GM23338 (cell line): ENCODE data around the gene SIRPA. TPM values are rescaled to one million over a fixed set of nuclear protein-coding genes. Genes with fewer than 3 reads are reported as not detected.

Experiments used
- ATAC-seq: fragments of 200-7000 bp; cut with Tn5 transposase; 3 replicates; pipeline ENCODE4 v1.9.1; 2020
- DNase-seq: peaks from one replicate; pipeline ENCODE4 v3.0.0-alpha.2; 2015; ENCODE audit warnings: low spot score
- H2AFZ ChIP-seq: fragments of 200-600 bp; sonication (generic); 2 replicates; pipeline ENCODE4 v1.8.0; 2016; ENCODE audit warnings: antibody characterized with exemption, mild to moderate bottlenecking, moderate library complexity
- H3F3A ChIP-seq: fragments of 200-600 bp; sonication (generic); replicated peaks from 2 replicates; pipeline ENCODE4 v1.8.0; 2017; ENCODE audit warnings: antibody characterized with exemption, mixed run types, low read depth
- H3K27ac ChIP-seq: fragments of 200-600 bp; sonication (generic); 2 replicates; pipeline ENCODE4 v1.6.1; 2016; ENCODE audit warnings: low read depth
- H3K27me3 ChIP-seq: fragments of 200-600 bp; sonication (generic); 2 replicates; pipeline ENCODE4 v1.8.0; 2016; ENCODE audit warnings: mild to moderate bottlenecking, mixed run types, moderate library complexity; ENCODE audit not compliant: insufficient read depth
- H3K36me3 ChIP-seq: fragments of 200-600 bp; sonication (generic); 2 replicates; pipeline ENCODE4 v1.8.0; 2016; ENCODE audit warnings: mild to moderate bottlenecking; ENCODE audit not compliant: insufficient read depth
- H3K4me1 ChIP-seq: fragments of 200-600 bp; sonication (generic); 2 replicates; pipeline ENCODE4 v1.8.0; 2016; ENCODE audit warnings: mild to moderate bottlenecking, moderate library complexity; ENCODE audit not compliant: insufficient read depth
- H3K4me2 ChIP-seq: fragments of 200-600 bp; sonication (generic); 2 replicates; pipeline ENCODE4 v1.7.1; 2017; ENCODE audit warnings: mixed run types
- H3K4me3 ChIP-seq: fragments of 200-600 bp; sonication (generic); 2 replicates; pipeline ENCODE4 v1.6.1; 2016; ENCODE audit warnings: mixed run types
- H3K79me2 ChIP-seq: fragments of 200-600 bp; sonication (generic); replicated peaks from 2 replicates; pipeline ENCODE4 v1.8.0; 2017; ENCODE audit warnings: mild to moderate bottlenecking; ENCODE audit not compliant: insufficient read depth
- H3K9me2 ChIP-seq: fragments of 200-600 bp; sonication (generic); 2 replicates; pipeline ENCODE4 v1.8.0; 2017; ENCODE audit not compliant: insufficient read depth
- H4K20me1 ChIP-seq: fragments of 200-600 bp; sonication (generic); replicated peaks from 2 replicates; pipeline ENCODE4 v1.8.0; 2017; ENCODE audit warnings: mild to moderate bottlenecking; ENCODE audit not compliant: insufficient read depth
- H3K27ac Mint-ChIP-seq: 2 replicates; pipeline ENCODE4 v1.8.0; 2020; ENCODE audit warnings: inconsistent platforms, mild to moderate bottlenecking, moderate library complexity, mixed read lengths
- H3K27me3 Mint-ChIP-seq: 3 replicates; pipeline ENCODE4 v1.8.0; 2022; ENCODE audit warnings: low read depth, mild to moderate bottlenecking, moderate library complexity, mixed read lengths, inconsistent platforms; ENCODE audit not compliant: insufficient read depth, poor library complexity
- H3K36me3 Mint-ChIP-seq: 3 replicates; pipeline ENCODE4 v1.8.0; 2021; ENCODE audit warnings: low read depth, mild to moderate bottlenecking, inconsistent platforms, moderate library complexity, mixed read lengths
- H3K4me1 Mint-ChIP-seq: 3 replicates; pipeline ENCODE4 v1.8.0; 2020; ENCODE audit warnings: mild to moderate bottlenecking, inconsistent platforms, mixed read lengths
- H3K4me3 Mint-ChIP-seq: 3 replicates; pipeline ENCODE4 v1.8.0; 2021; ENCODE audit warnings: moderate library complexity, mild to moderate bottlenecking, inconsistent platforms, mixed read lengths
- H3K9me3 Mint-ChIP-seq: 3 replicates; pipeline ENCODE4 v1.8.0; 2020; ENCODE audit warnings: moderate library complexity, mild to moderate bottlenecking, inconsistent platforms, mixed read lengths
- NANOG ChIP-seq: IDR thresholded peaks from 2 replicates; pipeline ENCODE4 v1.6.1; 2016; ENCODE audit warnings: antibody characterized with exemption, borderline replicate concordance
- POLR2AphosphoS5 ChIP-seq: IDR thresholded peaks from 2 replicates; pipeline ENCODE4 v1.6.1; 2016; ENCODE audit warnings: antibody characterized with exemption, low read depth
- STAT1 ChIP-seq: IDR thresholded peaks from one replicate; pipeline ENCODE4 v1.6.1; 2016; ENCODE audit warnings: antibody characterized with exemption; ENCODE audit not compliant: unreplicated experiment
- polyA plus RNA-seq: library from polyadenylated mRNA; unstranded; fragments of >200 nt; fragmentation: Nextera tagmentation; extraction: Ambion mirVana; gene quantifications from 2 replicates; pipeline ENCODE4 v1.2.1, GENCODE V29; 2016
- total RNA-seq: library from RNA; depleted of rRNA; stranded (reverse); fragments of >200 nt; shearing (Covaris generic); gene quantifications from 2 replicates; pipeline ENCODE4 v1.2.3, GENCODE V29; 2014
- TF ChIP-seq, protein P1 (sequence below): fragments of 250-450 bp; sonication (Bioruptor Pico); IDR thresholded peaks from 2 replicates; pipeline ENCODE4 v1.5.0; 2020; ENCODE audit warnings: mild to moderate bottlenecking, moderate library complexity

Gene SIRPA
- total and polyA plus RNA-seq, 2 experiments from 2014 or later = 1.2 to 2.9 TPM

DNA sequence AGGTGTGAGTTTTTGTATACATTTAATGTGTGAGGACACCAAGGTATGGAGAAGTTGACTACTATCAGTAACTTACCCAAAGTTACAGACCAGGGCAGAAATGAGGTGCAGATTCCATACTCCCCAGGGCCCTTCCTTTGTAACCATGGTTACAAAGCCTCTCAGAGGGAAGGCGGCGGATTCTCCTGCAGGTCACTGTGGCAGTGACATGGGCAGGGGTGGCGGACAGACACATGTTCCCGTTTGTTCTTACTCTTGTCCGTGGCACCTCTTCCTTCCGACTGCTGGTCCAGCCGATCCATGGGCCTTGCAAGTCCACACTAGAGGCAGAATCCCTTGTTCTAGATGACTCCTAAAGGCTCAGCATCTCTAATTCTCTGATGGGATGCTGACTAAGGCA, 55.6 kb downstream of the SIRPA start:
- H3K27me3 ChIP-seq = peaks cover 22% of the 10 kb centered on the region

More for the DNA sequence above, 55.6 kb downstream of the SIRPA start:
- H4K20me1 ChIP-seq = no peaks in the 10 kb centered on the region
- no peaks in the 10 kb centered on the region for H3K9me2 ChIP-seq
- no peaks in the 10 kb centered on the region for H3K79me2 ChIP-seq
- H2AFZ ChIP-seq = no peak overlapping the region
- H3K4me2 ChIP-seq = no peak overlapping the region
- Mint-ChIP-seq H3K27ac (no peak overlapping the region), H3K9me3 (no peaks in the 10 kb centered on the region), H3K4me3 (no peak overlapping the region; the same call in 2 of the 3 replicates), H3K36me3 (no peaks in the 10 kb centered on the region), H3K27me3 (peaks cover 23% of the 10 kb centered on the region), H3K4me1 (peaks cover 71% of the 10 kb centered on the region)
- no peak overlapping the region for H3K4me3 ChIP-seq
- H3F3A ChIP-seq = peaks cover 10% of the 10 kb centered on the region; the same call in 1 of the 2 replicates
- H3K36me3 ChIP-seq = no peaks in the 10 kb centered on the region
- TF ChIP-seq, protein P1, sequence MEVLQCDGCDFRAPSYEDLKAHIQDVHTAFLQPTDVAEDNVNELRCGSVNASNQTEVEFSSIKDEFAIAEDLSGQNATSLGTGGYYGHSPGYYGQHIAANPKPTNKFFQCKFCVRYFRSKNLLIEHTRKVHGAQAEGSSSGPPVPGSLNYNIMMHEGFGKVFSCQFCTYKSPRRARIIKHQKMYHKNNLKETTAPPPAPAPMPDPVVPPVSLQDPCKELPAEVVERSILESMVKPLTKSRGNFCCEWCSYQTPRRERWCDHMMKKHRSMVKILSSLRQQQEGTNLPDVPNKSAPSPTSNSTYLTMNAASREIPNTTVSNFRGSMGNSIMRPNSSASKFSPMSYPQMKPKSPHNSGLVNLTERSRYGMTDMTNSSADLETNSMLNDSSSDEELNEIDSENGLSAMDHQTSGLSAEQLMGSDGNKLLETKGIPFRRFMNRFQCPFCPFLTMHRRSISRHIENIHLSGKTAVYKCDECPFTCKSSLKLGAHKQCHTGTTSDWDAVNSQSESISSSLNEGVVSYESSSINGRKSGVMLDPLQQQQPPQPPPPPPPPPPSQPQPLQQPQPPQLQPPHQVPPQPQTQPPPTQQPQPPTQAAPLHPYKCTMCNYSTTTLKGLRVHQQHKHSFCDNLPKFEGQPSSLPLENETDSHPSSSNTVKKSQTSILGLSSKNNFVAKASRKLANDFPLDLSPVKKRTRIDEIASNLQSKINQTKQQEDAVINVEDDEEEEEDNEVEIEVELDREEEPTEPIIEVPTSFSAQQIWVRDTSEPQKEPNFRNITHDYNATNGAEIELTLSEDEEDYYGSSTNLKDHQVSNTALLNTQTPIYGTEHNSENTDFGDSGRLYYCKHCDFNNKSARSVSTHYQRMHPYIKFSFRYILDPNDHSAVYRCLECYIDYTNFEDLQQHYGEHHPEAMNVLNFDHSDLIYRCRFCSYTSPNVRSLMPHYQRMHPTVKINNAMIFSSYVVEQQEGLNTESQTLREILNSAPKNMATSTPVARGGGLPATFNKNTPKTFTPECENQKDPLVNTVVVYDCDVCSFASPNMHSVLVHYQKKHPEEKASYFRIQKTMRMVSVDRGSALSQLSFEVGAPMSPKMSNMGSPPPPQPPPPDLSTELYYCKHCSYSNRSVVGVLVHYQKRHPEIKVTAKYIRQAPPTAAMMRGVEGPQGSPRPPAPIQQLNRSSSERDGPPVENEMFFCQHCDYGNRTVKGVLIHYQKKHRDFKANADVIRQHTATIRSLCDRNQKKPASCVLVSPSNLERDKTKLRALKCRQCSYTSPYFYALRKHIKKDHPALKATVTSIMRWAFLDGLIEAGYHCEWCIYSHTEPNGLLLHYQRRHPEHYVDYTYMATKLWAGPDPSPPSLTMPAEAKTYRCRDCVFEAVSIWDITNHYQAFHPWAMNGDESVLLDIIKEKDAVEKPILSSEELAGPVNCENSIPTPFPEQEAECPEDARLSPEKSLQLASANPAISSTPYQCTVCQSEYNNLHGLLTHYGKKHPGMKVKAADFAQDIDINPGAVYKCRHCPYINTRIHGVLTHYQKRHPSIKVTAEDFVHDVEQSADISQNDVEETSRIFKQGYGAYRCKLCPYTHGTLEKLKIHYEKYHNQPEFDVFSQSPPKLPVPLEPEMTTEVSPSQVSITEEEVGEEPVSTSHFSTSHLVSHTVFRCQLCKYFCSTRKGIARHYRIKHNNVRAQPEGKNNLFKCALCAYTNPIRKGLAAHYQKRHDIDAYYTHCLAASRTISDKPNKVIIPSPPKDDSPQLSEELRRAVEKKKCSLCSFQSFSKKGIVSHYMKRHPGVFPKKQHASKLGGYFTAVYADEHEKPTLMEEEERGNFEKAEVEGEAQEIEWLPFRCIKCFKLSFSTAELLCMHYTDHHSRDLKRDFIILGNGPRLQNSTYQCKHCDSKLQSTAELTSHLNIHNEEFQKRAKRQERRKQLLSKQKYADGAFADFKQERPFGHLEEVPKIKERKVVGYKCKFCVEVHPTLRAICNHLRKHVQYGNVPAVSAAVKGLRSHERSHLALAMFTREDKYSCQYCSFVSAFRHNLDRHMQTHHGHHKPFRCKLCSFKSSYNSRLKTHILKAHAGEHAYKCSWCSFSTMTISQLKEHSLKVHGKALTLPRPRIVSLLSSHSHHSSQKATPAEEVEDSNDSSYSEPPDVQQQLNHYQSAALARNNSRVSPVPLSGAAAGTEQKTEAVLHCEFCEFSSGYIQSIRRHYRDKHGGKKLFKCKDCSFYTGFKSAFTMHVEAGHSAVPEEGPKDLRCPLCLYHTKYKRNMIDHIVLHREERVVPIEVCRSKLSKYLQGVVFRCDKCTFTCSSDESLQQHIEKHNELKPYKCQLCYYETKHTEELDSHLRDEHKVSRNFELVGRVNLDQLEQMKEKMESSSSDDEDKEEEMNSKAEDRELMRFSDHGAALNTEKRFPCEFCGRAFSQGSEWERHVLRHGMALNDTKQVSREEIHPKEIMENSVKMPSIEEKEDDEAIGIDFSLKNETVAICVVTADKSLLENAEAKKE (CRISPR knock-in tag) = no peak
- TF ChIP-seq STAT1 (no peak), POLR2AphosphoS5 (no peak), NANOG (no peak)
- H3K27ac ChIP-seq = no peak overlapping the region
- ATAC-seq (peak; percentile 11), DNase-seq (peak; percentile 56)
- H3K4me1 ChIP-seq = peaks cover 41% of the 10 kb centered on the region
